Kidney epithelial cell (primary cell): ENCODE results near the gene ZNF536. TPM values are rescaled to one million over a fixed set of nuclear protein-coding genes. Genes with fewer than 3 reads are reported as not detected.

ENCODE experiments used
- DNase-seq: peaks from one replicate; pipeline ENCODE4 v3.0.0-alpha.2; 2010; ENCODE audit warnings: low read depth
- H3K27me3 ChIP-seq: 2 replicates; pipeline ENCODE4 v1.6.0; 2011; ENCODE audit warnings: low read length; ENCODE audit not compliant: control insufficient read depth, insufficient read depth
- H3K36me3 ChIP-seq: 2 replicates; pipeline ENCODE4 v1.5.1; 2011; ENCODE audit warnings: low read length; ENCODE audit not compliant: control insufficient read depth, insufficient read depth
- H3K4me3 ChIP-seq: 2 replicates; pipeline ENCODE4 v1.5.1; 2011; ENCODE audit warnings: low read depth, mild to moderate bottlenecking, control low read depth, low read length
- total RNA-seq: library from RNA; depleted of rRNA; stranded (reverse); fragments of >200 nt; gene quantifications from 2 replicates; pipeline ENCODE4 v1.2.3, GENCODE V29; 2015
- TF ChIP-seq, protein P1 (sequence below): IDR thresholded peaks from 2 replicates; pipeline ENCODE4 v1.5.1; 2011; ENCODE audit warnings: mild to moderate bottlenecking, moderate library complexity, low read length, control low read depth, inconsistent platforms; ENCODE audit not compliant: insufficient read depth, poor library complexity, severe bottlenecking

ZNF536 gene
- total RNA-seq, 1 donor from 2014 or later: 0.13 TPM

GRCh38 chr19:30358821-30359580 lies 13.2 kb upstream of the ZNF536 start:
- Histone ChIP-seq H3K27me3 (peaks cover 4% of the 10 kb centered on the region), H3K4me3 (no peak overlapping the region), H3K36me3 (no peaks in the 10 kb centered on the region)
- DNase-seq: no peak
- TF ChIP-seq, protein P1, sequence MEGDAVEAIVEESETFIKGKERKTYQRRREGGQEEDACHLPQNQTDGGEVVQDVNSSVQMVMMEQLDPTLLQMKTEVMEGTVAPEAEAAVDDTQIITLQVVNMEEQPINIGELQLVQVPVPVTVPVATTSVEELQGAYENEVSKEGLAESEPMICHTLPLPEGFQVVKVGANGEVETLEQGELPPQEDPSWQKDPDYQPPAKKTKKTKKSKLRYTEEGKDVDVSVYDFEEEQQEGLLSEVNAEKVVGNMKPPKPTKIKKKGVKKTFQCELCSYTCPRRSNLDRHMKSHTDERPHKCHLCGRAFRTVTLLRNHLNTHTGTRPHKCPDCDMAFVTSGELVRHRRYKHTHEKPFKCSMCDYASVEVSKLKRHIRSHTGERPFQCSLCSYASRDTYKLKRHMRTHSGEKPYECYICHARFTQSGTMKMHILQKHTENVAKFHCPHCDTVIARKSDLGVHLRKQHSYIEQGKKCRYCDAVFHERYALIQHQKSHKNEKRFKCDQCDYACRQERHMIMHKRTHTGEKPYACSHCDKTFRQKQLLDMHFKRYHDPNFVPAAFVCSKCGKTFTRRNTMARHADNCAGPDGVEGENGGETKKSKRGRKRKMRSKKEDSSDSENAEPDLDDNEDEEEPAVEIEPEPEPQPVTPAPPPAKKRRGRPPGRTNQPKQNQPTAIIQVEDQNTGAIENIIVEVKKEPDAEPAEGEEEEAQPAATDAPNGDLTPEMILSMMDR: no peak

DNA sequence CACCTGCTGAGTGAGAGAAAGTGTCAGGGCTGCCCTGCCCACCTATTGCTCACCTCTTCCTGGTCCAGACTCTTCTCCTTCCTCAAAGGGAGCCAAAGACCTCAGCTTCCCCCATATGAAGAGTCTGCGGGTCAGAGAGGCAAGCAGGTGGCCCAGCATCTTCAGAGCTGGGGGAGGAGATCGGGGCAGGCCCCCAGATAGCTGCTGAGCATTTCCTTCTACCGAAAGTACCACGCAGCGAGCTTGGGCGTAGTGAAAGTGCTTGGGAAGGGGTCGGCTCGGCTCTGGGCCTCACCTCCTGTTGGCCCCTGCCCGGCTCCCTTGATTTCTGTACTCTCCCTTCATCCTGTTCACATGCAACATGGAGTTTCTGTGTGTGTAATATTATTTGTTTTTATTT lies 12.2 kb upstream of the ZNF536 start:
- no peak for DNase-seq
- TF ChIP-seq, protein P1: no peak
- peaks cover 4% of the 10 kb centered on the region for H3K27me3 ChIP-seq
- H3K36me3 ChIP-seq: no peaks in the 10 kb centered on the region
- no peak overlapping the region for H3K4me3 ChIP-seq

DNA sequence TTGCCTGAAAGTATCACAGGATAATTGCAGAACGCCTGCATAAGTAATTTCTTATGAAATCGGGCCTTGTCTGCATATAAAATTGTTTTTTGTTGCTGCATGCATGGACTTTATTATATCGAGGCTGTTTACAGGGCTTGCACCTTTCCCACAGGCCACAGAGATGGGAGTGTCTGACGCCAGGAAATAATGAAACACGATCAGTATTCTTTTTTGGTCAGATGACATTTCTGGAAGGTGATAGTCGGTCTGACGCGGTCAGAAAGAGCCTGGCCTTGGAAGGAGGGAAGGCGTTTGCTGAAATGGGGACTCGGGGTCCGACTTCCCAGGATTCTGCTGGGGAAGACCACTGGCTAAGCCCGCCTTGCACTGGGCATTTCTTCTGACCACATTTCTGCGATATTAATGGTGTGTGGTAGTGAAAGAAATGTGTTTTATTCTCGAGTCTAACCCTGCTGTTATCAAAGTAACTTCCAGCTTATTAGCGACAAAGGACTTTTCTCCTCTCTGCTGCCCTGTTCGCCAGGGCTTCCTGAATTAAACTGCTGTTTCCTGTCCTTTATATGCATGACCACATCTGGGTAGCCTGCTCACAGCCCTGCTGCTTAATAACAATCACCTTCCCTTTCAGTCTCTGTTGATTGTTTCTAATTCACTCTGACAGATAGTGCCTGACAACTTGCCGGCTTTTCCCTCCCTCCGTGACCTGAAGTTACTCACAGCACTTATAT lies 11.6 kb upstream of the ZNF536 start:
- Histone ChIP-seq H3K4me3 (no peak overlapping the region), H3K27me3 (peaks cover 4% of the 10 kb centered on the region), H3K36me3 (no peaks in the 10 kb centered on the region)
- no peak for DNase-seq
- TF ChIP-seq, protein P1: no peak

DNA sequence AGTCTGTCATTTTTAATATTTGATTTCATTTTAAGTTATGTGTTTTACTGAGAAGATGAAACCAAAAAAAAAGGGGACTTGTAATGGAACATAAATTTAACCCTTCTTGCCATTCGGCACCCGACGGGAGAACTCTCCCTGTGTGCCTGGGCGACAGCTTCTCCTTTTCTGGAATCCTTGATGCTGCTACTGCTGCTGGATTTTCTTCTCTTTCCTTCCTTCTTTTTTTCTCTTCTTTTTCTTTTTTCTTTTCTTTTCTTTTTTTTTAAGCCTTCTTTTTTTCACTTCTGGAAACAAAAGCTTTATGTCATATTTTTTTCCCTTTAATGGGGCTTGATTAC lies 11.1 kb upstream of the ZNF536 start:
- H3K27me3 ChIP-seq: peaks cover 4% of the 10 kb centered on the region
- TF ChIP-seq, protein P1: no peak
- no peak overlapping the region for H3K4me3 ChIP-seq
- no peak for DNase-seq
- H3K36me3 ChIP-seq: no peaks in the 10 kb centered on the region

- DNase-seq: no peak
- H3K36me3 ChIP-seq: no peaks in the 10 kb centered on the region
- TF ChIP-seq, protein P1: no peak
- H3K4me3 ChIP-seq: no peak overlapping the region
- H3K27me3 ChIP-seq: peaks cover 4% of the 10 kb centered on the region
These were observed 10.5 kb upstream of the ZNF536 start for GRCh38 chr19:30361721-30362120.
